Keratinocyte (primary cell): ENCODE results near the gene CACNG4. TPM values are rescaled to one million over a fixed set of nuclear protein-coding genes. Genes with fewer than 3 reads are reported as not detected.

Experiments used
- DNase-seq: peaks from one replicate; pipeline ENCODE4 v3.0.0-alpha.2; 2011; ENCODE audit warnings: low read depth, missing footprints, low spot score
- FAIRE-seq: peaks from 2 replicates; lab custom pipeline; 2011; peaks lifted over from hg19 to GRCh38; lab: Jason Lieb, UNC
- H2AFZ ChIP-seq: 2 replicates; pipeline ENCODE4 v1.6.0; 2012; ENCODE audit warnings: low read length, control low read depth, inconsistent platforms; ENCODE audit not compliant: control insufficient read depth
- H3K27ac ChIP-seq: 2 replicates; pipeline ENCODE4 v1.5.1; 2011; ENCODE audit warnings: low read length; ENCODE audit not compliant: control insufficient read depth, insufficient read depth
- H3K27me3 ChIP-seq: 3 replicates; pipeline ENCODE4 v1.6.0; 2011; ENCODE audit warnings: low read length; ENCODE audit not compliant: control insufficient read depth, insufficient read depth; ENCODE audit errors: extremely low read depth
- H3K36me3 ChIP-seq, 2 experiments: 2 replicates in 1 of 2; 3 replicates in 1 of 2; pipeline ENCODE4 v1.5.1; 2011; ENCODE audit warnings: low read length in 2 of 2, mild to moderate bottlenecking in 1 of 2; ENCODE audit not compliant: control insufficient read depth in 2 of 2, insufficient read depth in 2 of 2; ENCODE audit errors: extremely low read depth in 1 of 2
- H3K4me1 ChIP-seq: 3 replicates; pipeline ENCODE4 v1.5.1; 2011; ENCODE audit warnings: low read length; ENCODE audit not compliant: control insufficient read depth, insufficient read depth; ENCODE audit errors: extremely low read depth
- H3K4me2 ChIP-seq: 3 replicates; pipeline ENCODE4 v1.6.0; 2011; ENCODE audit warnings: low read depth, low read length; ENCODE audit not compliant: control insufficient read depth, insufficient read depth; ENCODE audit errors: extremely low read depth
- H3K4me3 ChIP-seq, 3 experiments: fragments of 200-600 bp in 1 of 3; sonication (generic) in 1 of 3; 2 replicates in 2 of 3; 3 replicates in 1 of 3; pipeline ENCODE4 v1.5.1; 2011 to 2016; ENCODE audit warnings: low read length in 3 of 3, mild to moderate bottlenecking in 3 of 3, control low read depth in 2 of 3, inconsistent platforms in 1 of 3, low read depth in 1 of 3, mixed read lengths in 1 of 3, mixed run types in 1 of 3, moderate library complexity in 1 of 3; ENCODE audit not compliant: control insufficient read depth in 2 of 3, insufficient read depth in 2 of 3; ENCODE audit errors: extremely low read depth in 1 of 3
- H3K79me2 ChIP-seq: 2 replicates; pipeline ENCODE4 v1.6.0; 2012; ENCODE audit warnings: low read length; ENCODE audit not compliant: control insufficient read depth, insufficient read depth
- H3K9ac ChIP-seq: 3 replicates; pipeline ENCODE4 v1.6.0; 2011; ENCODE audit warnings: low read length; ENCODE audit not compliant: control insufficient read depth, insufficient read depth; ENCODE audit errors: extremely low read depth
- H3K9me1 ChIP-seq: 3 replicates; pipeline ENCODE4 v1.6.0; 2011; ENCODE audit warnings: low read length; ENCODE audit not compliant: control insufficient read depth, insufficient read depth; ENCODE audit errors: extremely low read depth
- H3K9me3 ChIP-seq: 2 replicates; pipeline ENCODE4 v1.5.1; 2012; ENCODE audit warnings: low read depth, low read length; ENCODE audit not compliant: control insufficient read depth
- H4K20me1 ChIP-seq: 3 replicates; pipeline ENCODE4 v1.6.0; 2011; ENCODE audit warnings: low read length; ENCODE audit not compliant: control insufficient read depth, insufficient read depth; ENCODE audit errors: extremely low read depth
- CTCF ChIP-seq, 3 experiments: IDR thresholded peaks in 1 of 3; conservative IDR thresholded peaks in 1 of 3; optimal IDR thresholded peaks in 1 of 3; 2 replicates in 2 of 3; 3 replicates in 1 of 3; pipeline versions ENCODE3 to v1.5.1; 2011; ENCODE audit warnings: low read length in 3 of 3, mild to moderate bottlenecking in 3 of 3, moderate library complexity in 2 of 3, control low read depth in 1 of 3, inconsistent platforms in 1 of 3; ENCODE audit not compliant: insufficient read depth in 2 of 3; ENCODE audit errors: extremely low read depth in 1 of 3
- EZH2 ChIP-seq: IDR thresholded peaks from one replicate; pipeline ENCODE4 v1.6.1; 2012; ENCODE audit warnings: inconsistent platforms, mild to moderate bottlenecking, low read length, moderate library complexity
- dilution Hi-C: fragments of 300-500 bp; cut with MboI; formaldehyde crosslinking; loops from one replicate; pipeline ENCODE4 v1.7.0; 2020; ENCODE audit warnings: low sequenced_read_pairs; ENCODE audit not compliant: extremely low pct_ligation_motif_present
- polyA plus RNA-seq, 5 experiments: library from polyadenylated mRNA; depleted of rRNA in 3 of 5; stranded (reverse) in 3 of 5; stranded (forward) in 1 of 5; unstranded in 1 of 5; fragments of >200 nt; gene quantifications; 1 replicate in 1 of 5; 2 replicates in 3 of 5; 3 replicates in 1 of 5; pipeline versions ENCODE4 v1.2.1 to v1.2.3, GENCODE V29; 2011 to 2012; ENCODE audit warnings: missing spikeins in 2 of 5, low read depth in 1 of 5, low replicate concordance in 1 of 5

CACNG4 gene
- polyA plus RNA-seq, 1 donor (not counting 4 experiments of a cell fraction or from before 2014, with no cell fraction given): not detected

- H3K4me2 ChIP-seq: no peak overlapping the region
- no peak for TF ChIP-seq CTCF (optimal IDR thresholded peaks at IDR 0.05 in 1 of 3, IDR thresholded peaks at IDR 0.05 in 1 of 3, conservative IDR thresholded peaks at IDR 0.05 in 1 of 3; ENCODE audit: extremely low read depth in 1 of 3, insufficient read depth in 2 of 3, low read length in 3 of 3)
- no peak for TF ChIP-seq EZH2
- H3K36me3 ChIP-seq: no peaks in the 10 kb centered on the region
- H3K4me3 ChIP-seq: no peak overlapping the region
- H3K79me2 ChIP-seq: no peaks in the 10 kb centered on the region
- dilution Hi-C loops: no loop called here
- no peak for FAIRE-seq
- H2AFZ ChIP-seq: no peak overlapping the region
- no peak for DNase-seq
- H3K9me3 ChIP-seq: no peaks in the 10 kb centered on the region
- no peaks in the 10 kb centered on the region for H4K20me1 ChIP-seq
- H3K9ac ChIP-seq: no peak overlapping the region
- no peaks in the 10 kb centered on the region for H3K9me1 ChIP-seq
- H3K27ac ChIP-seq: no peak overlapping the region
- H3K27me3 ChIP-seq: no peaks in the 10 kb centered on the region
- peaks cover 38% of the 10 kb centered on the region for H3K4me1 ChIP-seq
Observed at GRCh38 chr17:66948061-66948750, 16.3 kb upstream of the CACNG4 start.

- H3K9me1 ChIP-seq: no peaks in the 10 kb centered on the region
- H3K36me3 ChIP-seq: no peaks in the 10 kb centered on the region
- H4K20me1 ChIP-seq: no peaks in the 10 kb centered on the region
- dilution Hi-C loops: no loop called here
- FAIRE-seq (no peak), DNase-seq (no peak)
- H3K79me2 ChIP-seq: no peaks in the 10 kb centered on the region
- H3K9me3 ChIP-seq: no peaks in the 10 kb centered on the region
- H3K9ac ChIP-seq: no peak overlapping the region
- no peak overlapping the region for H3K4me2 ChIP-seq
- peaks cover 43% of the 10 kb centered on the region for H3K4me1 ChIP-seq
- no peak overlapping the region for H2AFZ ChIP-seq
- H3K27me3 ChIP-seq: no peaks in the 10 kb centered on the region
- H3K4me3 ChIP-seq: no peak overlapping the region
- H3K27ac ChIP-seq: no peak overlapping the region
- TF ChIP-seq CTCF (optimal IDR thresholded peaks at IDR 0.05 in 1 of 3, IDR thresholded peaks at IDR 0.05 in 1 of 3, conservative IDR thresholded peaks at IDR 0.05 in 1 of 3; ENCODE audit: extremely low read depth in 1 of 3, insufficient read depth in 2 of 3, low read length in 3 of 3) (no peak), EZH2 (no peak)
Observed at GRCh38 chr17:66949501-66949900, 15.0 kb upstream of the CACNG4 start.
